Astrocyte (in vitro differentiated cells and primary cell): ENCODE results near the gene IDNK. TPM values are rescaled to one million over a fixed set of nuclear protein-coding genes. Genes with fewer than 3 reads are reported as not detected.

Source experiments
- total RNA-seq: library from RNA; stranded (reverse); gene quantifications from 2 replicates; pipeline ENCODE4 v1.2.1, GENCODE V29; 2021

IDNK gene
- total RNA-seq, 1 donor from 2014 or later, result 1.8 TPM

Other genes starting within 250 kb of the IDNK start
- 0.29 and 0.39 TPM in 2 replicates for gene FRMD3, start 84.7 kb upstream of the IDNK start, total RNA-seq
- 99.3 and 102 TPM in 2 replicates for gene UBQLN1, start 84.8 kb downstream of the IDNK start, total RNA-seq
- gene GKAP1, start 194.6 kb downstream of the IDNK start, total RNA-seq, result 1.2 and 1.7 TPM in 2 replicates